GM13977 (cell line): ENCODE results near the gene KIF13A.

ENCODE experiments used
- DNase-seq: peaks from one replicate; pipeline ENCODE4 v3.0.0; 2012; ENCODE audit warnings: low spot score
- CTCF ChIP-seq: IDR thresholded peaks from 2 replicates; pipeline ENCODE4 v1.5.1; 2012; ENCODE audit warnings: mild to moderate bottlenecking, control low read depth; ENCODE audit not compliant: insufficient read depth; ENCODE audit errors: extremely low read depth, missing control alignments
- in situ Hi-C: fragments of 300-500 bp; cut with MboI; formaldehyde crosslinking; loops from one replicate; pipeline ENCODE4 v1.12.0; 2022; ENCODE audit warnings: low sequenced_read_pairs, low pct_unique_long_range_greater_than_20kb, mixed read lengths, inconsistent platforms; ENCODE audit not compliant: unreplicated experiment

KIF13A gene

GRCh38 chr6:17725083-17725482, 262.4 kb downstream of the KIF13A start:
- no peak for DNase-seq
- in situ Hi-C loops = no loop called here
- TF ChIP-seq CTCF = no peak

GRCh38 chr6:17724341-17724740, 263.1 kb downstream of the KIF13A start:
- in situ Hi-C loops = no loop called here
- TF ChIP-seq CTCF = no peak
- DNase-seq = no peak

- TF ChIP-seq CTCF = no peak
- DNase-seq = no peak
- in situ Hi-C loops = no loop called here
Observed at GRCh38 chr6:17721671-17722070, 265.8 kb downstream of the KIF13A start.

- in situ Hi-C loops = no loop called here
- DNase-seq = no peak
- no peak for TF ChIP-seq CTCF
Observed at GRCh38 chr6:17719323-17720041, 268.0 kb downstream of the KIF13A start.

- DNase-seq = no peak
- TF ChIP-seq CTCF = no peak
- in situ Hi-C loops = no loop called here
Observed at GRCh38 chr6:17716221-17716620, 271.2 kb downstream of the KIF13A start.

- TF ChIP-seq CTCF = no peak
- peak; percentile 57 for DNase-seq
- in situ Hi-C loops = no loop called here
Observed at GRCh38 chr6:17714879-17715851, 272.3 kb downstream of the KIF13A start.
